ENCODE results near the gene ZNF467.

DNA sequence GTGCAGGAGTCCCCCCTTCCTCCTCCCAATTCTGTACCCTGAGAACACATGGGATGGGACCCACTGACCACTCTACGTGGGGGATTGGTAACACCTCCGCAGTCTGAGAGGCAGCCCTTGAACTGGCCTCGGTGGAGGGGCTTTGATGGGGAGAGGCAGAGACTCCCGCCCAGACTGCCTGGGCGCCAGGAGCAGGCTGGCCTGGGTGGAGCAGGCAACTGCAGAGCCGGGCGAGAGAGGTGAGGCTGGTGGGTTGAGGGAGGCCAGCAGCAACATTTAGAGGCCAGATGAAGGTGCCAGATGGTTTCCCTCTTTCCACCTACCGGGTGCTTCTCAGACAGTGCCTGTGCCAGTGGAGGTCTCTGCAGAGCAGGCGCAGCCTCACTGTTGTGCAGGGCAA is 30.7 kb upstream of the ZNF467 start:
- TF ChIP-seq, protein P1, sequence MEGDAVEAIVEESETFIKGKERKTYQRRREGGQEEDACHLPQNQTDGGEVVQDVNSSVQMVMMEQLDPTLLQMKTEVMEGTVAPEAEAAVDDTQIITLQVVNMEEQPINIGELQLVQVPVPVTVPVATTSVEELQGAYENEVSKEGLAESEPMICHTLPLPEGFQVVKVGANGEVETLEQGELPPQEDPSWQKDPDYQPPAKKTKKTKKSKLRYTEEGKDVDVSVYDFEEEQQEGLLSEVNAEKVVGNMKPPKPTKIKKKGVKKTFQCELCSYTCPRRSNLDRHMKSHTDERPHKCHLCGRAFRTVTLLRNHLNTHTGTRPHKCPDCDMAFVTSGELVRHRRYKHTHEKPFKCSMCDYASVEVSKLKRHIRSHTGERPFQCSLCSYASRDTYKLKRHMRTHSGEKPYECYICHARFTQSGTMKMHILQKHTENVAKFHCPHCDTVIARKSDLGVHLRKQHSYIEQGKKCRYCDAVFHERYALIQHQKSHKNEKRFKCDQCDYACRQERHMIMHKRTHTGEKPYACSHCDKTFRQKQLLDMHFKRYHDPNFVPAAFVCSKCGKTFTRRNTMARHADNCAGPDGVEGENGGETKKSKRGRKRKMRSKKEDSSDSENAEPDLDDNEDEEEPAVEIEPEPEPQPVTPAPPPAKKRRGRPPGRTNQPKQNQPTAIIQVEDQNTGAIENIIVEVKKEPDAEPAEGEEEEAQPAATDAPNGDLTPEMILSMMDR (IDR thresholded peaks at IDR 0.05): no peak
- TF ChIP-seq POLR2A (IDR thresholded peaks at IDR 0.05) (no peak), POLR2AphosphoS5 (IDR thresholded peaks at IDR 0.05) (no peak)
